ENCODE results near the gene FAM200B. TPM values are rescaled to one million over a fixed set of nuclear protein-coding genes. Genes with fewer than 3 reads are reported as not detected.

Gene FAM200B
- total and polyA plus RNA-seq, 4 donors, result 11.8 to 45.7 (median 16.9) TPM

GRCh38 chr4:15714141-15714540 lies 32.5 kb downstream of the FAM200B start:
- H3K27me3 ChIP-seq (ENCODE audit: control insufficient read depth in 4 of 4, insufficient read depth in 4 of 4, low read length in 3 of 4), result no peaks in the 10 kb centered on the region
- H3K9me3 ChIP-seq (ENCODE audit: control insufficient read depth in 4 of 4, low read length in 3 of 4), result no peaks in the 10 kb centered on the region
- no peaks in the 10 kb centered on the region for H3K36me3 ChIP-seq (ENCODE audit: control insufficient read depth in 4 of 4, insufficient read depth in 3 of 4, low read depth in 1 of 4, low read length in 3 of 4)
- H3K9ac ChIP-seq (ENCODE audit: low read depth in 1 of 2, low read length in 2 of 2), result no peak overlapping the region
- H3K27ac ChIP-seq (ENCODE audit: low read depth in 1 of 2, low read length in 2 of 2), result no peak overlapping the region
- 92% methylated on average over 1 of the region's 1 CpG for WGBS
- H3K4me3 ChIP-seq (ENCODE audit: low read depth in 1 of 3, low read length in 3 of 3), result no peak overlapping the region
- DNase-seq (ENCODE audit: low spot score), result no peak
- H3K4me1 ChIP-seq (ENCODE audit: control insufficient read depth in 4 of 4, insufficient read depth in 4 of 4, low read length in 3 of 4), result peaks cover 0 to 5% (median 3%) of the 10 kb centered on the region in 4 donors
- TF ChIP-seq HNF4G (IDR thresholded peaks at IDR 0.05) (no peak), MAX (IDR thresholded peaks at IDR 0.05) (no peak), ATF3 (IDR thresholded peaks at IDR 0.05) (no peak), RXRA (IDR thresholded peaks at IDR 0.05) (no peak), YY1 (IDR thresholded peaks at IDR 0.05) (no peak), CTCF (IDR thresholded peaks at IDR 0.05; ENCODE audit: low read depth, low read length, missing input control) (no peak), TAF1 (conservative IDR thresholded peaks at IDR 0.05) (no peak), GABPA (IDR thresholded peaks at IDR 0.05 in 1 of 2, conservative IDR thresholded peaks at IDR 0.05 in 1 of 2) (no peak), RAD21 (IDR thresholded peaks at IDR 0.05) (no peak), SP1 (IDR thresholded peaks at IDR 0.05) (no peak), REST (IDR thresholded peaks at IDR 0.05) (no peak), JUND (IDR thresholded peaks at IDR 0.05) (no peak), EGR1 (IDR thresholded peaks at IDR 0.05; ENCODE audit: low read depth in 2 of 2) (no peak), ZBTB33 (IDR thresholded peaks at IDR 0.05) (no peak), FOXA1 (IDR thresholded peaks at IDR 0.05) (no peak), HNF4A (conservative IDR thresholded peaks at IDR 0.05) (no peak), NR2F2 (IDR thresholded peaks at IDR 0.05) (no peak)
